Measurements from ENCODE around the gene MPL.

The MPL gene

GRCh38 chr1:43306688-43307457 lies 30.7 kb upstream of the MPL start:
- DNase-seq (ENCODE audit: low read depth): no peak

GRCh38 chr1:43307458-43308158 lies 30.0 kb upstream of the MPL start:
- no peak for DNase-seq (ENCODE audit: low read depth)

- DNase-seq (ENCODE audit: low read depth): no peak
Observed at GRCh38 chr1:43308635-43309404, 28.8 kb upstream of the MPL start.

GRCh38 chr1:43309405-43310025 lies 28.1 kb upstream of the MPL start:
- no peak for DNase-seq (ENCODE audit: low read depth)

GRCh38 chr1:43311521-43311920 lies 26.1 kb upstream of the MPL start:
- no peak for DNase-seq (ENCODE audit: low read depth)

- no peak for DNase-seq (ENCODE audit: low read depth)
Observed at GRCh38 chr1:43312212-43312623, 25.4 kb upstream of the MPL start.

GRCh38 chr1:43312663-43313515 lies 24.7 kb upstream of the MPL start:
- no peak for DNase-seq (ENCODE audit: low read depth)

- DNase-seq (ENCODE audit: low read depth): no peak
Observed at GRCh38 chr1:43313771-43314170, 23.8 kb upstream of the MPL start.

- no peak for DNase-seq (ENCODE audit: low read depth)
Observed at GRCh38 chr1:43314233-43314632, 23.4 kb upstream of the MPL start.

- no peak for DNase-seq (ENCODE audit: low read depth)
Observed at GRCh38 chr1:43315481-43315880, 22.1 kb upstream of the MPL start.

- DNase-seq (ENCODE audit: low read depth): no peak
Observed at GRCh38 chr1:43315963-43316737, 21.5 kb upstream of the MPL start.

GRCh38 chr1:43316738-43317520 lies 20.7 kb upstream of the MPL start:
- DNase-seq (ENCODE audit: low read depth): no peak

GRCh38 chr1:43317817-43318471 lies 19.7 kb upstream of the MPL start:
- DNase-seq (ENCODE audit: low read depth): no peak

GRCh38 chr1:43318831-43319230 lies 18.8 kb upstream of the MPL start:
- no peak for DNase-seq (ENCODE audit: low read depth)

GRCh38 chr1:43319288-43319687 lies 18.3 kb upstream of the MPL start:
- no peak for DNase-seq (ENCODE audit: low read depth)

- DNase-seq (ENCODE audit: low read depth): no peak
Observed at GRCh38 chr1:43319766-43320165, 17.9 kb upstream of the MPL start.

- DNase-seq (ENCODE audit: low read depth): no peak
Observed at GRCh38 chr1:43321331-43321891, 16.2 kb upstream of the MPL start.

GRCh38 chr1:43322506-43322905 lies 15.1 kb upstream of the MPL start:
- DNase-seq (ENCODE audit: low read depth): no peak

GRCh38 chr1:43324810-43325209 lies 12.8 kb upstream of the MPL start:
- DNase-seq (ENCODE audit: low read depth): no peak
